Kidney glomerular epithelial cell (primary cell): Measurements from ENCODE around the gene MRPS25.

Experiments used
- DNase-seq: peaks from one replicate; lab custom pipeline; 2025; lab: John Stamatoyannopoulos, UW

Gene MRPS25

DNA sequence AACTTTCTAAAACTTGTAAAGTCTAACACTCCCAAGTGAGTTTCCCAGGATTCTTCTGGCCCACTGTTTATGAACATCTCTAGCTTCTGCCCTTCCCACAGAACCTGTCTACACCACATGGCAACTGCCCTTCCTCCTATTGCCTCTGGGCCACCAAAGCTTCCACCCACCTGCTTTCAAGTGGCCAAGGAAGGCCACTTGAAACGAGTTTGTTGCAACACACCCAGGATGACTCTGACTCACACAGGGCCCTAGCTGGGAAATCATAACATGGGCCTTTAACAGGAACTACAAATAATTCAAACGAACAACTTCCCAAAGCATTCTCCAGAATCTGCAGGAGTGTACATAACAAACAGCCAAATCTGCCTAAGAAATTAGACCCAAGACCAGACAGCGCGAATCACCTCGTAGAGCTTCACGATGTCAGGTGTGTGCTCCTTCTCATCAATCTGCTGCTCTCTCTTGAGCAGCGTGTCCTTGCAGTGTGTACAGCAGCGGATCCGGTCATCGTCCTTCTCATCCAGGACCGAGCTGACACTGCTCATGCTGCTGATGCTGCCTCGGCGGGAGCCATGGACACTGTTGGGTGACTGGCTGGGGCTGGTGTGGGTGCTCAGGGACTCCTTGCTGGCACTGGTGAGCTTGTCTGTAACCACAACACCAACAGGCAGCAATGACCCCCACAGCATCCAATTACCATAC, 17.0 kb upstream of the MRPS25 start:
- no peak for DNase-seq

DNA sequence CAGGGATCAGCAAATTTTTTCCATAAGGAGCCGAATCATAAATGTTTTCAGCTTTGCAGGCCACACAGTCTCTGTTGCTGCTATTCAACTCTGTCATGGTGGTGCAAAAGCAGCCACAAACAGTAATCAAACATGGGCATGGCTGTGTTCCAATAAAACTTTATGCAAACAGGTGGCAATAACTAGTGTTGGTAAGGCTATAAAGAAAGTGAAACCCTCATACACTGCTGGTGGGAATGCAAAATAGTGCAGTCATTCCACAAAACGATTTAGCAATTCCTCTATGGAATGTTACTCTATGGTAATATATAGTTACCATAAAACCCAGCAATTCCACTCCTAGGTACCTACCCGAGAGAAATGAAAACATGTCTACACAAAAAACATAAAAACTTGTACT, 14.0 kb upstream of the MRPS25 start:
- DNase-seq = no peak

DNA sequence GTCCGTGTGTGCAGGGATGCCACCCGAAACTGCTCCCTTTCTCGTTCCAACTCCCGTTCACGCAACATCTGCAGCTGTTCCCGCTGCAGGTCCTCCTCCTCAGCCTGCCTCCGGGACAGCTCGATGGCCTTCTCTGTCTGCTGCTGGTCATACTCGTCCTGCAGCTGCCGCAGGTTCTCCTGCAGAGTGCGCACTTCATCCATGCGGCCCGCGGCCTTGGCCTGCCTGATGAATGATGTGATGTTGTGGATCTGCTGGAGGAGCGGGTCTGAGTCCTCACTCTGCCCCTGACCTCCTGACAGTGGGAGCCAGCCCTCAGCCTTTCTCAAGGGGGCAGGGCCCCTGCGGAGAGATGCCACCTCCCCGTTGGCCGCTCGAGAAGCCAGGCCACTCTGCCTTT, 9.4 kb upstream of the MRPS25 start:
- DNase-seq = no peak

DNA sequence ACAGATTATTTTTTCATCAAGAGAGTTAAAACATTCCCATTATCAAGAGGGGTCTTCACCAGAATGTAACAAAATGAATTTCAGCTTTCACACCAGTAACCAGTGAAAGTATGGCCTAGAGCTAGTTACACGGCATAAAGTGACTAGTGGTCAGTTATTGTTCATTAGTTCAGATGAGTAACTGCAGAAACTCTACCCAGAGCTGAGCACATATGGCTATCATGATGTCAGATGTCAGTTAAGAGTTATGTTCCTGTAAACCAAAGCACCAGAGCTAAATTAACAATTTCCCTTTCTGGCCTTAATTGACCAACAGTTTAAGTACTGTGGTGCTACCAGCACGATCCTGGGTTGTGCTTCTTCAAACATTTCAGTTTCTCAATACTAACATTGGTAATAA, 6.6 kb upstream of the MRPS25 start:
- DNase-seq = no peak

GRCh38 chr3:15069441-15069840, 4.3 kb upstream of the MRPS25 start:
- DNase-seq = no peak

DNA sequence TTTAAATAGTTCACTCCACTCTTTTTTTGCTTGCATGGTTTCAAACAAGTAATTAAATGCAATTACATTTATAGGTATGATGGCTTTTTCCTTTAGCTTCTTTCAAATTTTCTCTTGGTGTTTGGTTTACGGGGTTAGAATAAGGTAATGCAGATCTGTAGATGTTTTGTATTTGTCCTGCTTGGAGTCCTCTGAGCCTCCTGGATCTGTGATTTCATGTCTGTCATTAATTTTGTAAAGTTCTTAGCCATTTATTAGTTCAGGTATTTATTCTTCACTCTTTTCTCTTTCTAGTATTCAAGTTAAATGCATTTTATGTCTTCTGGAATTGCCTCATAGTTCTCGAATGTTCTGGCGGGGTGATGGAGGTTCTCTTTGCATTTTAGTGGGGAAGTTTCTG, 1.4 kb upstream of the MRPS25 start:
- DNase-seq = no peak

DNA sequence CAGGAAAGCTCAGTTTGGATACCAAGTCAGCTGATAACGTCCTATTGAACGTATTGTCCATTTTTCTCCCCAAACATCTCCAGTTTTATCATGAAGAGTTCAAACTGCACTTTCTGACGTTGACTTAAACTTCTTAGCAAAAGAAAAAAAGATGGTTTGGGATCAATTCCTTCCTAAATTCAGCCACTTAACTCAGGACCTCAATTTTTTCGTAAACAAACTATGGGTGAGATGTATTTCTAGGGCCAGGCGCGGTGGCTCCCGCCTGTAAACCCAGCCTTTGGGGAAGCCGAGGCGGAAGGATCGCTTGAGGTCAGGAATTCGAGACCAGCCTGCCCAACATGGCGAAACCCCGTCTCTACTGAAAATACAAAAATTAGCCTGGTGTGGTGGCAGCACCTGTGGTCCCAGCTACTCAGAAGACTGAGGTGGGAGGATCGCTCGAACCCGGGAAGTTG, 464 bp upstream of the MRPS25 start:
- DNase-seq = no peak

DNA sequence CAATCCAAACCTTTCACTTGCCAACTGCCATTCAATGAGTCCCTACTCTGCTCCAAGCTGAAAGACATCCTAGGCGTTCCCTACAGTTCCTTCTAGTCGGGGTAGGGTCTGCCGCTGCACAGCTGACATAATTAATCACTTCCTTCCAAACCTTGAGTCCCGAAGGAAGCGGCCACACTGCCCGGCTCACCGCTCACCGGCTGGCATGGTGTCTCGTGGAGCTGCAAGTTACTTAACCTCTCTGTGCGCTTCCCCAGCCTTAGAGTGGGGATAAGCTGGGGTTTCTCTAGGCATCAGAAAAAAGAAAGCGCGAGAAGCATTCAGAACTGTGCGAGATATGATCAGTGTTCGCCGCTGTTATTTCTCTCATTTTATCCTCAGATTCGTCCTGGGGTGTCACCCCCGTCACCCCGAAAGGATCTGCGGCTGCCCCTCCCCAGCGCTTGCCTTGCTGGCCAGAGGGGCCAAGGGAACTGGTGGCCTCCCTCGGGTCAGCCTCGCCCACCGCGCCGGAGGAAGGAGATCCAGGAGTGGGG, 748 bp downstream of the MRPS25 start:
- peak; percentile 12 for DNase-seq

- DNase-seq = no peak
These were observed 1.3 kb downstream of the MRPS25 start for GRCh38 chr3:15063656-15064286.

- no peak for DNase-seq
These were observed 1.9 kb downstream of the MRPS25 start for GRCh38 chr3:15063238-15063637.

- no peak for DNase-seq
These were observed 5.1 kb downstream of the MRPS25 start for GRCh38 chr3:15060029-15060428.

GRCh38 chr3:15056676-15057404, 8.3 kb downstream of the MRPS25 start:
- DNase-seq = no peak

GRCh38 chr3:15055019-15055557, 10.0 kb downstream of the MRPS25 start:
- peak; percentile 6 for DNase-seq

GRCh38 chr3:15053541-15053940, 11.6 kb downstream of the MRPS25 start:
- no peak for DNase-seq

DNA sequence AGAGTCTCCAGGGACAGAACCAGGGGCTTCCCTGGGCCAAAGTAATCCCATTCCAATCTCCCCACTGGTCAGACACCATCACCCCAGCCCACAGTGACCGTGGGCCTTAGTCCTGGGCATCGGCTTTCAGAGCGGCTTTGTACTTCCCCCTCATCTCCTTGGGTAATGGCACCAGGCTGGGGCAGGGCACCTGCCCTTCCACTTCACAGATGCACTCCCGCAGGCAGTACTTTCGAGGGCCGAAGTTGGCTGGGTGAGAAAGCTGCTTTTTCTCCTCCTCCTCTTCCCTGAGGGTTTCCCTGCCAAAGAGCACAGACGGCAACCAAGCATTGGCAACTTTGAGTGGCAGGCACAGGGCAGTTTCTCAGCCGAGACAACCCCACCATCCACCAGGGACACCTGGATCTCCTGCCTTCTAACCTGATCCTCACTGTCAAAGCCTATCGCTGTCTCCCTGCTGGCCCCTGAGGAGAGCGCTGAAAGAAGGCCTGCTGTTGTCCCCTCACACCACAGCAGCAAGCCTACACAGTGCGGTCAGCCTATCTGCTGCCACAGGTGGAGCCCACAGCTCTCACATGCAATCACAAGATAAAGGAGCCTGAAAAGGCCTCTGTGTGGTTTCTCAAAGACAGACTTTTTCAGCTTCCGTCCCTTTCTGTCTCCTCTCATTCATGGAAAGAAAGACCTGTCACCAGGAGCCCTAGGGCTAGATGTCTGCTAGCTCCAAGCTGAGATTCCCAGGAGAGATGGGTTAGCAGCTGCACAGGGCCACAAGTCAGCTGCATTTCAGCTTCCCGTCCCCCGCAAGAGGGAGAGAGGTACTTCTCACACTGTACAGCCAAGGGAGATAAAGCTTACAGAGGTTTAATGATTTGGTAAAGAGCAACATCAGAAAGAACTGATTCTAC, 12.5 kb downstream of the MRPS25 start:
- DNase-seq = no peak

GRCh38 chr3:15051531-15051930, 13.6 kb downstream of the MRPS25 start:
- peak; percentile 1 for DNase-seq

- no peak for DNase-seq
These were observed 14.6 kb downstream of the MRPS25 start for GRCh38 chr3:15050405-15051092.

- DNase-seq = no peak
These were observed 15.5 kb downstream of the MRPS25 start for GRCh38 chr3:15049584-15049983.

GRCh38 chr3:15045667-15046066, 19.4 kb downstream of the MRPS25 start:
- DNase-seq = no peak

DNA sequence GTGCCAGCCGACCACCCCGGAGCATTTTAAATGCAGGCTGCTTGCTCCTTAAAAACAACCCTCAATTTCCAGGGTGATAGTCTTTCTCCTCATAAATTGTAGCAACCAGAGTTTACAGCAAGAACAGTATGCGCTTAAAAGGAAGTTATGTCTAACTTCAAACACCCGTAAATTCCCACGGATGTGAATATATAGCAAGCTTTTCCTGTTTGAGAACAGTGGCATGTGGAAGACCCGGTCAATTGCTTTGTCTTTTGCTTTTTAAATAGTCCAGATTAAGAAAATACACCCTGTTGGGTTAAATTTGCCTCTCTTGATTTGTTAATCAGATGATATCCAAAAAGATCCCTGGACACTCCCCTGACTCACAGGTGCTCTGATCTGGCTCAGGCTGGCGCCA, 20.8 kb downstream of the MRPS25 start:
- DNase-seq = no peak
